C4-2B (cell line): ENCODE results near the gene DIPK1A.

Experiments
- CTCF ChIP-seq: fragments of 450-650 bp; conservative IDR thresholded peaks from 2 replicates; pipeline ENCODE4 v1.5.1; 2017; ENCODE audit warnings: mild to moderate bottlenecking
- ZFX ChIP-seq: fragments of 450-650 bp; IDR thresholded peaks from 2 replicates; pipeline ENCODE4 v1.6.1; 2017

GRCh38 chr1:93002781-93003180 is 41.5 kb upstream of the DIPK1A start:
- TF ChIP-seq CTCF (no peak), ZFX (no peak)
